Endothelial cell of umbilical vein (primary cell): ENCODE data around the gene GPR157. TPM values are rescaled to one million over a fixed set of nuclear protein-coding genes. Genes with fewer than 3 reads are reported as not detected.
"Not testable (repeated sequence)": the region's sequence is repeated elsewhere in the genome, so short reads cannot be mapped to it uniquely, and the experiment has no call there.

ENCODE experiments used
- BruUV-seq: library from RNA; stranded (reverse); fragments of 400-500 nt; replicated peaks from 2 replicates; lab custom pipeline; 2021; lab: Mats Ljungman, UMichigan
- CTCF ChIA-PET: fragments of 300-600, 350-600 bp; sonication (Branson Sonifier 250); formaldehyde crosslinking; loops from one replicate; lab custom pipeline; 2021; ENCODE audit warnings: antibody characterized with exemption, inconsistent platforms; lab: Charles Lee
- POLR2A ChIA-PET: fragments of 300-600, 350-600 bp; sonication (Branson Sonifier 250); formaldehyde crosslinking; loops from one replicate; lab custom pipeline; 2021; ENCODE audit warnings: antibody characterized with exemption, inconsistent platforms; lab: Charles Lee
- DNase-seq: peaks from one replicate; pipeline ENCODE4 v3.0.0-alpha.2; 2011; ENCODE audit warnings: low read depth, low spot score
- FAIRE-seq: peaks from 2 replicates; lab custom pipeline; 2011; peaks lifted over from hg19 to GRCh38; lab: Jason Lieb, UNC
- H2AFZ ChIP-seq: 2 replicates; pipeline ENCODE4 v1.6.0; 2012; ENCODE audit warnings: low read depth, low read length, control low read depth, inconsistent platforms
- H3K27ac ChIP-seq: 2 replicates; pipeline ENCODE4 v1.5.1; 2011; ENCODE audit warnings: low read depth, mild to moderate bottlenecking, control low read depth, low read length, moderate library complexity; ENCODE audit not compliant: insufficient read depth
- H3K27me3 ChIP-seq, 2 experiments: 2 replicates each; pipeline versions ENCODE4 v1.6.0 to v1.6.1; 2011; ENCODE audit warnings: low read length in 2 of 2, mixed read lengths in 1 of 2; ENCODE audit not compliant: control insufficient read depth in 2 of 2, insufficient read depth in 2 of 2
- H3K36me3 ChIP-seq, 2 experiments: 2 replicates in 1 of 2; 3 replicates in 1 of 2; pipeline ENCODE4 v1.5.1; 2011; ENCODE audit warnings: low read length in 2 of 2, mild to moderate bottlenecking in 1 of 2, moderate library complexity in 1 of 2; ENCODE audit not compliant: control insufficient read depth in 2 of 2, insufficient read depth in 2 of 2; ENCODE audit errors: extremely low read depth in 1 of 2
- H3K4me1 ChIP-seq: 3 replicates; pipeline ENCODE4 v1.5.1; 2011; ENCODE audit warnings: mild to moderate bottlenecking, low read length; ENCODE audit not compliant: control insufficient read depth, insufficient read depth; ENCODE audit errors: extremely low read depth
- H3K4me2 ChIP-seq: 2 replicates; pipeline ENCODE4 v1.6.1; 2011; ENCODE audit warnings: low read length, control low read depth, mixed read lengths; ENCODE audit not compliant: insufficient read depth
- H3K4me3 ChIP-seq, 3 experiments: fragments of 200-600 bp in 1 of 3; sonication (generic), shearing (Covaris generic) in 1 of 3; replicated peaks in 1 of 3; 2 replicates each; pipeline ENCODE4 v1.5.1; 2011 to 2016; ENCODE audit warnings: control low read depth in 3 of 3, low read length in 3 of 3, mild to moderate bottlenecking in 2 of 3, inconsistent platforms in 1 of 3, low read depth in 1 of 3, moderate library complexity in 1 of 3; ENCODE audit not compliant: insufficient read depth in 1 of 3
- H3K79me2 ChIP-seq: 2 replicates; pipeline ENCODE4 v1.6.0; 2012; ENCODE audit warnings: low read length, inconsistent platforms; ENCODE audit not compliant: control insufficient read depth, insufficient read depth
- H3K9ac ChIP-seq: replicated peaks from 2 replicates; pipeline ENCODE3; 2011; ENCODE audit warnings: low read length, control low read depth; ENCODE audit not compliant: insufficient read depth; ENCODE audit errors: extremely low read depth
- H3K9me1 ChIP-seq: replicated peaks from 3 replicates; pipeline ENCODE4 v1.6.0; 2011; ENCODE audit warnings: mild to moderate bottlenecking, low read length; ENCODE audit not compliant: control insufficient read depth, insufficient read depth; ENCODE audit errors: extremely low read depth
- H3K9me3 ChIP-seq: replicated peaks from 2 replicates; pipeline ENCODE4 v1.5.1; 2012; ENCODE audit warnings: low read length, inconsistent platforms; ENCODE audit not compliant: control insufficient read depth, insufficient read depth
- H4K20me1 ChIP-seq: replicated peaks from 2 replicates; pipeline ENCODE3; 2011; ENCODE audit warnings: mild to moderate bottlenecking, low read length; ENCODE audit not compliant: control insufficient read depth, insufficient read depth; ENCODE audit errors: extremely low read depth
- CTCF ChIP-seq, 2 donors: IDR thresholded peaks; 1 replicate in 1 of 2; 2 replicates in 1 of 2; pipeline ENCODE4 v1.5.1; 2011; ENCODE audit warnings: low read length in 2 of 2, mild to moderate bottlenecking in 2 of 2, moderate library complexity in 2 of 2, control low read depth in 1 of 2, inconsistent platforms in 1 of 2, low read depth in 1 of 2; ENCODE audit not compliant: insufficient read depth in 1 of 2; ENCODE audit errors: extremely low read depth in 1 of 2
- FOS ChIP-seq: IDR thresholded peaks from 2 replicates; pipeline ENCODE4 v1.6.1; 2011; ENCODE audit warnings: mild to moderate bottlenecking, low read length, moderate library complexity, borderline replicate concordance; ENCODE audit not compliant: insufficient read depth
- GATA2 ChIP-seq: IDR thresholded peaks from 2 replicates; pipeline ENCODE4 v1.7.0; 2011; ENCODE audit warnings: low read depth, mild to moderate bottlenecking, moderate library complexity, mixed read lengths, low read length; ENCODE audit not compliant: insufficient read length, insufficient read depth
- JUN ChIP-seq: IDR thresholded peaks from 2 replicates; pipeline ENCODE4 v1.6.1; 2011; ENCODE audit warnings: borderline replicate concordance, low read depth; ENCODE audit not compliant: insufficient read length, insufficient read depth
- POLR2A ChIP-seq: IDR thresholded peaks from 2 replicates; pipeline ENCODE4 v1.6.1; 2012; ENCODE audit warnings: low read depth, mild to moderate bottlenecking, control low read depth, low read length
- POLR2AphosphoS5 ChIP-seq: IDR thresholded peaks from 2 replicates; pipeline ENCODE4 v1.6.1; 2012; ENCODE audit warnings: low read depth, mild to moderate bottlenecking, control low read depth, low read length, moderate library complexity; ENCODE audit not compliant: insufficient read depth
- dilution Hi-C: fragments of 300-500 bp; cut with MboI; formaldehyde crosslinking; loops from one replicate; pipeline ENCODE4 v1.15.0; 2019; ENCODE audit warnings: low sequenced_read_pairs; ENCODE audit not compliant: extremely low pct_ligation_motif_present
- intact Hi-C: fragments of 100-400 bp; cut with micrococcal nuclease; formaldehyde crosslinking; loops from one replicate; pipeline ENCODE4 v1.10.0; 2022
- polyA plus RNA-seq, 4 experiments: library from polyadenylated mRNA; depleted of rRNA in 3 of 4; stranded (reverse) in 3 of 4; unstranded in 1 of 4; fragments of >200 nt; gene quantifications; 2 replicates each; pipeline versions ENCODE4 v1.2.1 to v1.2.3, GENCODE V29; 2011 to 2012; ENCODE audit warnings: missing spikeins in 1 of 4
- total RNA-seq: library from RNA; stranded (reverse); gene quantifications from 2 replicates; pipeline ENCODE4 v1.2.3, GENCODE V29; 2021

GPR157 gene
- total and polyA plus RNA-seq, 2 donors (not counting 3 experiments of a cell fraction or from before 2014, with no cell fraction given): 1.0 to 6.5 TPM

- dilution Hi-C loops: no loop called here
- Histone ChIP-seq H3K79me2 (peaks cover 2% of the 10 kb centered on the region), H4K20me1 (no peaks in the 10 kb centered on the region), H3K9ac (no peak overlapping the region), H3K9me3 (no peaks in the 10 kb centered on the region), H3K4me2 (no peak overlapping the region), H3K27ac (no peak overlapping the region), H2AFZ (no peak overlapping the region), H3K4me1 (peaks cover 9% of the 10 kb centered on the region), H3K4me3 (no peak overlapping the region), H3K36me3 (peaks cover under 1 to 11% of the 10 kb centered on the region in 2 experiments), H3K27me3 (no peaks in the 10 kb centered on the region), H3K9me1 (no peaks in the 10 kb centered on the region)
- BruUV-seq: no TSS peak
- ChIA-PET CTCF (interaction anchor here (0.6 to 1.8 kb wide), 5 partner anchors 17 to 89 kb away, joined by 3 to 10 read pairs (median 5); partner anchors contain the start of genes GPR157 and H6PD), POLR2A (no interaction called here)
- intact Hi-C loops: loop anchor here (2.0 kb wide), 1 partner anchor 19 kb away; no protein-coding TSS in a partner anchor
- TF ChIP-seq POLR2A (peak; percentile 8), GATA2 (no peak)
- FAIRE-seq (no peak), DNase-seq (no peak)
Observed at GRCh38 chr1:9145714-9146113, 16.8 kb upstream of the GPR157 start.

- FAIRE-seq (peak; percentile 76), DNase-seq (no peak)
- ChIA-PET POLR2A (interaction anchor here (0.6 kb wide), 1 partner anchor 118 kb away, joined by 3 read pairs; no protein-coding TSS in a partner anchor), CTCF (interaction anchor here (0.6 to 1.8 kb wide), 3 partner anchors 34 to 38 kb away, joined by 3 to 5 read pairs (median 4); no protein-coding TSS in a partner anchor)
- Histone ChIP-seq H3K9me1 (no peaks in the 10 kb centered on the region), H3K4me2 (no peak overlapping the region), H3K9ac (no peak overlapping the region), H3K4me3 (no peak overlapping the region), H3K27ac (no peak overlapping the region), H3K27me3 (no peaks in the 10 kb centered on the region), H3K79me2 (peaks cover 2% of the 10 kb centered on the region), H4K20me1 (no peaks in the 10 kb centered on the region), H3K36me3 (peaks cover 0 to 5% of the 10 kb centered on the region in 2 experiments), H3K9me3 (no peaks in the 10 kb centered on the region), H2AFZ (no peak overlapping the region), H3K4me1 (peaks cover 9% of the 10 kb centered on the region)
- dilution Hi-C loops (no loop called here), intact Hi-C loops (no loop called here)
- TSS peak; percentile 1 for BruUV-seq
- peak; percentile 12 for TF ChIP-seq FOS
- TF ChIP-seq GATA2: no peak
- no peak for TF ChIP-seq CTCF (IDR thresholded peaks at IDR 0.05; ENCODE audit: extremely low read depth in 1 of 2, insufficient read depth in 1 of 2, low read depth in 1 of 2, low read length in 2 of 2)
- peak; percentile 29 for TF ChIP-seq JUN
- TF ChIP-seq POLR2A: no peak
- peak; percentile 15 for TF ChIP-seq POLR2AphosphoS5
Observed at GRCh38 chr1:9145021-9145668, 16.2 kb upstream of the GPR157 start.

GRCh38 chr1:9144494-9144893 lies 15.6 kb upstream of the GPR157 start:
- BruUV-seq, H4K20me1 ChIP-seq, H3K36me3 ChIP-seq, FAIRE-seq, H3K4me2 ChIP-seq, H3K9me3 ChIP-seq, H3K9me1 ChIP-seq, H2AFZ ChIP-seq, H3K79me2 ChIP-seq, DNase-seq, H3K4me1 ChIP-seq, H3K27me3 ChIP-seq, H3K4me3 ChIP-seq, dilution Hi-C loops, H3K27ac ChIP-seq, H3K9ac ChIP-seq: not testable (repeated sequence)
- CTCF ChIA-PET: interaction anchor here (1.8 kb wide), 1 partner anchor 34 kb away, joined by 5 read pairs; no protein-coding TSS in a partner anchor
- POLR2A ChIA-PET: interaction anchor here (0.6 kb wide), 1 partner anchor 118 kb away, joined by 3 read pairs; no protein-coding TSS in a partner anchor
- intact Hi-C loops: loop anchor here (5.0 kb wide), 1 partner anchor 38 kb away; no protein-coding TSS in a partner anchor
